Left ventricle myocardium inferior (tissue), 1 donor: ENCODE measurements around the gene ARHGAP44. TPM values are rescaled to one million over a fixed set of nuclear protein-coding genes. Genes with fewer than 3 reads are reported as not detected.

Experiments used
- DNase-seq: peaks from one replicate; pipeline ENCODE4 v3.0.0-alpha.2; 2020
- H3K27ac ChIP-seq: fragments of 200-600 bp; replicated peaks from 2 replicates; pipeline ENCODE4 v1.8.0; 2021
- H3K27me3 ChIP-seq: fragments of 200-600 bp; 2 replicates; pipeline ENCODE4 v1.8.0; 2021; ENCODE audit warnings: low read depth
- H3K36me3 ChIP-seq: fragments of 200-600 bp; 2 replicates; pipeline ENCODE4 v1.8.0; 2021
- H3K4me1 ChIP-seq: fragments of 200-600 bp; 2 replicates; pipeline ENCODE4 v1.8.0; 2021
- H3K4me3 ChIP-seq: fragments of 200-600 bp; 2 replicates; pipeline ENCODE4 v1.8.0; 2021; ENCODE audit warnings: mild to moderate bottlenecking, moderate library complexity
- H3K9me3 ChIP-seq: fragments of 200-600 bp; replicated peaks from 2 replicates; pipeline ENCODE4 v1.8.0; 2021
- intact Hi-C: fragments of 100-400 bp; cut with micrococcal nuclease; formaldehyde crosslinking; loops from one replicate; pipeline ENCODE4 v1.11.0; 2022
- total RNA-seq: library from RNA; stranded (reverse); fragmentation: NEBNext Ultra II Directional; extraction: Animal tissue kit (Norgen Biotek cat#: 25700); gene quantifications from one replicate; pipeline ENCODE4 v1.2.1, GENCODE V29; 2021
- TF ChIP-seq, protein P1 (sequence below): fragments of 200-600 bp; IDR thresholded peaks from 2 replicates; pipeline ENCODE4 v1.8.0; 2021; ENCODE audit warnings: antibody characterized with exemption, mild to moderate bottlenecking, borderline replicate concordance
- donor health status: DM: no; HTN: yes; CAD: no; lungs with severe emphysema.

ARHGAP44 gene
- total RNA-seq, 1 donor from 2014 or later = 7.2 TPM

DNA sequence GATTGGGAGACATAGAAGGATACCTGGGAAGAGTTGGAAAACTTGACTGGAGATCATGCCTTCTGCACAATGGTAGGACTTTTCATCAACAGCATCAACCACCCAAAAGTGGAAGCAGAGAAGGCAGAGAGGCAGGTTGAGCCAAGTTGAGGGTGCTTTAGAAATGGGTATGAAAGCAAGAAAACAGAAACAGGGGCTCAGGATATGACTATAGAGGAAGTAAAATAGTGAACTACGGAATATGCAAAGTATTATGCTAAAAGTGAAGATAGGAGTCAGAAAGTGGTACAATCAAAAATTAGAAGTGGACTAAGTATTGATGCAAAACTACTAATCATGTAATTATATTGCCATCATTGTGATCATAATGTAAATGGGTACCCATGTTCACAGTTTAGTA, 16.1 kb upstream of the ARHGAP44 start:
- DNase-seq = no peak
- intact Hi-C loops = no loop called here

DNA sequence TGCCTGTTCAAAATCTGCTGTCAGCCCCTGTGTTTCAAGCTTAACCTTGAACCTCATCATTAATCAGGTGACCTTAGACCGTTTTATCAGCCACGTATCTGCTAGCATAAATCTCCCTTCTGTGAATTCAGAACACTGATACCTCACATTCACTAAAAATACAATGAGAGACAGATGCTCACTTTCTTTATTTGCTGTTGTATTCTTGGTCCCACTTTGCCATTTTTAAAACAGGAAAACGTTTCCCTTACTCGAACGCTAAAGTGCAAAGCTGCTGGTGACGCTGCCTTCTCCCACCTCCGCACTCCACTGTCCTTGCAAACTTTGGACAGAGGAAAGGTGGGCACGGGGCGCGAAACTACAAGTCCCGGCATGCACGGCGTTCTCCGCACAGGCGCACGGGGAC, 220 bp upstream of the ARHGAP44 start:
- Histone ChIP-seq H3K4me1 (peaks cover 18% of the 10 kb centered on the region), H3K27me3 (peaks cover 12% of the 10 kb centered on the region), H3K9me3 (no peaks in the 10 kb centered on the region), H3K4me3 (peak overlapping the region; percentile 88), H3K27ac (peak overlapping the region; percentile 76), H3K36me3 (no peaks in the 10 kb centered on the region)
- TF ChIP-seq, protein P1, sequence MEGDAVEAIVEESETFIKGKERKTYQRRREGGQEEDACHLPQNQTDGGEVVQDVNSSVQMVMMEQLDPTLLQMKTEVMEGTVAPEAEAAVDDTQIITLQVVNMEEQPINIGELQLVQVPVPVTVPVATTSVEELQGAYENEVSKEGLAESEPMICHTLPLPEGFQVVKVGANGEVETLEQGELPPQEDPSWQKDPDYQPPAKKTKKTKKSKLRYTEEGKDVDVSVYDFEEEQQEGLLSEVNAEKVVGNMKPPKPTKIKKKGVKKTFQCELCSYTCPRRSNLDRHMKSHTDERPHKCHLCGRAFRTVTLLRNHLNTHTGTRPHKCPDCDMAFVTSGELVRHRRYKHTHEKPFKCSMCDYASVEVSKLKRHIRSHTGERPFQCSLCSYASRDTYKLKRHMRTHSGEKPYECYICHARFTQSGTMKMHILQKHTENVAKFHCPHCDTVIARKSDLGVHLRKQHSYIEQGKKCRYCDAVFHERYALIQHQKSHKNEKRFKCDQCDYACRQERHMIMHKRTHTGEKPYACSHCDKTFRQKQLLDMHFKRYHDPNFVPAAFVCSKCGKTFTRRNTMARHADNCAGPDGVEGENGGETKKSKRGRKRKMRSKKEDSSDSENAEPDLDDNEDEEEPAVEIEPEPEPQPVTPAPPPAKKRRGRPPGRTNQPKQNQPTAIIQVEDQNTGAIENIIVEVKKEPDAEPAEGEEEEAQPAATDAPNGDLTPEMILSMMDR = no peak
- DNase-seq = no peak
- intact Hi-C loops = no loop called here

More for the DNA sequence above, 16.1 kb upstream of the ARHGAP44 start:
- TF ChIP-seq, protein P1 = no peak
- no peaks in the 10 kb centered on the region for H3K36me3 ChIP-seq
- no peaks in the 10 kb centered on the region for H3K4me1 ChIP-seq
- H3K4me3 ChIP-seq = no peak overlapping the region
- no peaks in the 10 kb centered on the region for H3K27me3 ChIP-seq
- H3K9me3 ChIP-seq = no peaks in the 10 kb centered on the region
- H3K27ac ChIP-seq = no peak overlapping the region

DNA sequence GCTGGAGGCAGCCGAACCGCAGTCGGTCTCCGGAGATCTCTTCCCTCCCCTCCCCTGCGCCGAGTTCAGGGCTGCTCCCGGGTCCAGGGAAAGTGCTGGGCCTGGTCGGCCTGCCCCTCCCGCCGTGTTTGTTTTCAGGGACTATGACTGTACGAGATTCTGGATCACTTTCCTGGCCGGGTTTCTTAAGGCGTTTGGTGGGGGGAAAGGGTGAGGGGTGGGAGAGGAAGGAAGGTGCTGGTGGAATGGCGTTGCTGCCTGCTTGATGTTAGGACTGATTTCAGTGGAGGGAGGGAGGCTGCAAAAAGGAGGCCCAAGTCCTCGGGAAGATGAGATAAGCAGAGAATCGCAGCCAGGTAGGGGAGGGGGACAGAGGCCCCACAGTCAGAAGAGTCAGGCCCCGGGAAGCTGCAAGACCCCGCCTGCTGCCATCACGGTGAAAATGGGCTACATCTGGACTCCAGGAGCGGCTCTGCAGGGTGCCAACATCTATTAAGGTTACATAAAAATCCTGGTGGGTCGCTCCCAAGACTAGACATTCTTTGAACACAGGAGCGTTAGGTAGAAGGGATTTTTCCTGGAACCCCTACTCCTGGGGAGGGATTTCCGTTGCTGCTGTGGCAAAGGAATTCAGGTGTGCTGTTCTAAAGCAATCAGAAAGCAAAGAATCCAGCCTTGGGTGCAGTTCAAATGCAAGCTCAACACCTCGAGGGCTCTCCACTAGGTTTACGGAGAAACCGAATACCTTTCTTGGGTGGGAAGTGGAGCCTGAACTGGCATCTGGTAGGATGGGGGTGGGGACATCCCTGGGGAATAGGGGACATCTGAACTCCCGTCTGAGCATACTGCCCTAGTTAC, 1.2 kb downstream of the ARHGAP44 start:
- Histone ChIP-seq H3K27me3 (peaks cover 12% of the 10 kb centered on the region), H3K36me3 (no peaks in the 10 kb centered on the region), H3K9me3 (no peaks in the 10 kb centered on the region), H3K27ac (no peak overlapping the region), H3K4me1 (peaks cover 23% of the 10 kb centered on the region), H3K4me3 (peak overlapping the region; percentile 88)
- intact Hi-C loops = no loop called here
- peak; percentile 15 for DNase-seq
- TF ChIP-seq, protein P1 = no peak

DNA sequence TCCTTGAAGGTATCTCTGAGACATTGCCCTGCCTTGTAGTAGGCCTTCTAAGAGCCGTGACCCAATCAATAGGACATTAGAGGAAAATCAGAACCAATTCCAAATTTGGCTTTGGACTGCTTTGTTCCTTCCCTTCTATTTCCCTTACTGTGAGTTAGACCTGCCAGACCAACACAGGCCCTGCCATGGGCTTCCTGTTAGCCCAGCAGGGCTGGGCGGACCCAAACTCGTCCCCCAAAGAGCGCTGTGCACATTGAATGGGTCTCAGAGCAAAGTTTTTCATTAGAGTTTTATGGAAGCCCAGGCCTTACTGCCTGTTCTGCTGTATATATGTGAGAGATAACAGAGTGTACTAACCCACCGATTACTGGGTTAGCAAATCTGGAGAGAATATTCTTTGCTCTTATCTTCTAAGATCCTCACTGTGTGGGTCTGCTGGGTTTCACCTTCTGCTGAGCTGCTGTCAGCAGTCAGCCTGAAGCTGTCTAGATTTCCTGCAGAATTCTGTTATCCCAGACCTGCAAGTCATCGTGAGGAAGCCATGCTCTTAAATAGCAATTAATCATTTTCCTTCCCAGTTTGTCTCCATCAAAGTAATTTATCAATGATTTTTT, 5.7 kb downstream of the ARHGAP44 start:
- peaks cover 14% of the 10 kb centered on the region for H3K4me1 ChIP-seq
- H3K27me3 ChIP-seq = peaks cover 6% of the 10 kb centered on the region
- intact Hi-C loops = no loop called here
- H3K36me3 ChIP-seq = no peaks in the 10 kb centered on the region
- no peak for DNase-seq
- TF ChIP-seq, protein P1 = no peak
- H3K27ac ChIP-seq = peak overlapping the region; percentile 22
- H3K9me3 ChIP-seq = peaks cover 16% of the 10 kb centered on the region
- H3K4me3 ChIP-seq = no peak overlapping the region

DNA sequence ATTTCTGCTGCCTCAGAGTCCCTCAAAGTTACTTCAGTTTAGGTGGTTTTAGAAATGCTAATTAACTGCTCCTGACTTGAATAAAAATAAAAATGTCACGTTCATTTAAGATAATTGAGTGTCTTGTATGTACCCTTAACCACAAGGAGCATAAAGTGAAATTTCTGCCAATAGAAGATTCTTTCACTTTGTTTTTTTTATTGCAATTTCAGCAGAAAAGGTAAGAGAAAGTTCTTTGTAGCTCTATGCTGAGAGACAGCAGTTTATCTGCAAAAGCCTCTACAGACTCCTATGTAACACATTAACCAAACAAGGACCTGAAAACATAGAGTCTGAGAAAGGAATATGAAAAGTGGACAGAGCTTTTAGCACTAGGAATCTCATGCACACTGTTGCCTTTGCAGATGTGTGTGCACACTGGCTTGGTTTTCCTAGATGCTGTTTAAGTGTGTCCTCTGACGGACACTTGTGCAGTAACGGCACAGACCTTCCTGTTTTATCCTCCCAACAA, 11.6 kb downstream of the ARHGAP44 start:
- Histone ChIP-seq H3K4me3 (no peak overlapping the region), H3K27me3 (no peaks in the 10 kb centered on the region), H3K27ac (no peak overlapping the region), H3K36me3 (no peaks in the 10 kb centered on the region), H3K4me1 (peaks cover 4% of the 10 kb centered on the region), H3K9me3 (peaks cover 16% of the 10 kb centered on the region)
- intact Hi-C loops = no loop called here
- DNase-seq = no peak
- TF ChIP-seq, protein P1 = no peak
